ENCODE results near the gene ACER2.
"Not testable (repeated sequence)": the region's sequence is repeated elsewhere in the genome, so short reads cannot be mapped to it uniquely, and the experiment has no call there.

ACER2 gene

GRCh38 chr9:19410195-19410503, 1.3 kb downstream of the ACER2 start:
- no peak for DNase-seq
- Histone ChIP-seq H2BK120ac (ENCODE audit: insufficient read depth, low read length, poor library complexity) (no peak overlapping the region), H2BK5ac (ENCODE audit: low read depth, low read length, poor library complexity) (no peak overlapping the region), H3K4me3 (ENCODE audit: low read depth, low read length) (no peak overlapping the region), H3K27me3 (ENCODE audit: insufficient read depth, low read length) (no peaks in the 10 kb centered on the region), H3K18ac (ENCODE audit: low read length) (no peak overlapping the region), H3K4me1 (ENCODE audit: control insufficient read depth in 1 of 2, insufficient read depth in 2 of 2, low read length in 2 of 2) (peaks cover 0 to 2% of the 10 kb centered on the region in 2 experiments), H3K23ac (ENCODE audit: low read length) (no peak overlapping the region), H4K8ac (ENCODE audit: low read depth, low read length) (no peak overlapping the region), H3K79me1 (ENCODE audit: low read length) (peaks cover 7% of the 10 kb centered on the region), H3K4me2 (ENCODE audit: low read length) (peak overlapping the region; percentile 97), H3K14ac (ENCODE audit: low read length) (no peak overlapping the region), H4K91ac (ENCODE audit: low read depth, low read length) (no peak overlapping the region), H2AK5ac (ENCODE audit: low read length) (no peak overlapping the region), H3K9me3 (ENCODE audit: insufficient read depth, low read depth, low read length) (no peaks in the 10 kb centered on the region), H3K36me3 (ENCODE audit: control insufficient read depth in 1 of 2, insufficient read depth in 2 of 2, low read length in 2 of 2) (no peaks in the 10 kb centered on the region), H3K9ac (ENCODE audit: low read length) (no peak overlapping the region), H3K79me2 (ENCODE audit: control insufficient read depth, insufficient read depth, low read length, poor library complexity) (peaks cover 5% of the 10 kb centered on the region), H3K27ac (ENCODE audit: low read depth, low read length) (no peak overlapping the region), H3K4ac (ENCODE audit: low read depth, low read length) (no peak overlapping the region), H2BK12ac (ENCODE audit: low read length) (no peak overlapping the region), H4K12ac (ENCODE audit: low read depth, low read length) (no peak overlapping the region), H2AFZ (ENCODE audit: insufficient read depth, low read length, poor library complexity) (no peak overlapping the region)
- WGBS (ENCODE audit: extremely low coverage, insufficient coverage, insufficient read length) = no CpG with 5 or more reads among the region's 2 CpGs

GRCh38 chr9:19410594-19410993, 1.8 kb downstream of the ACER2 start:
- H3K9ac ChIP-seq (ENCODE audit: low read length) = no peak overlapping the region
- peaks cover 0 to 2% of the 10 kb centered on the region in 2 experiments for H3K4me1 ChIP-seq (ENCODE audit: control insufficient read depth in 1 of 2, insufficient read depth in 2 of 2, low read length in 2 of 2)
- H3K4ac ChIP-seq (ENCODE audit: low read depth, low read length) = no peak overlapping the region
- no peak overlapping the region for H2BK12ac ChIP-seq (ENCODE audit: low read length)
- H3K79me1 ChIP-seq (ENCODE audit: low read length) = peaks cover 7% of the 10 kb centered on the region
- H2BK5ac ChIP-seq (ENCODE audit: low read depth, low read length, poor library complexity) = no peak overlapping the region
- H3K14ac ChIP-seq (ENCODE audit: low read length) = no peak overlapping the region
- peaks cover 5% of the 10 kb centered on the region for H3K79me2 ChIP-seq (ENCODE audit: control insufficient read depth, insufficient read depth, low read length, poor library complexity)
- no peak overlapping the region for H4K91ac ChIP-seq (ENCODE audit: low read depth, low read length)
- no peak overlapping the region for H2AK5ac ChIP-seq (ENCODE audit: low read length)
- no peak overlapping the region for H4K12ac ChIP-seq (ENCODE audit: low read depth, low read length)
- no peaks in the 10 kb centered on the region for H3K9me3 ChIP-seq (ENCODE audit: insufficient read depth, low read depth, low read length)
- H3K18ac ChIP-seq (ENCODE audit: low read length) = no peak overlapping the region
- H4K8ac ChIP-seq (ENCODE audit: low read depth, low read length) = no peak overlapping the region
- no peak overlapping the region for H2BK120ac ChIP-seq (ENCODE audit: insufficient read depth, low read length, poor library complexity)
- H3K4me3 ChIP-seq (ENCODE audit: low read depth, low read length) = no peak overlapping the region
- no peak overlapping the region for H3K27ac ChIP-seq (ENCODE audit: low read depth, low read length)
- no peak overlapping the region for H3K4me2 ChIP-seq (ENCODE audit: low read length)
- H2AFZ ChIP-seq (ENCODE audit: insufficient read depth, low read length, poor library complexity) = no peak overlapping the region
- WGBS (ENCODE audit: extremely low coverage, insufficient coverage, insufficient read length) = no CpG with 5 or more reads among the region's 2 CpGs
- H3K23ac ChIP-seq (ENCODE audit: low read length) = no peak overlapping the region
- H3K36me3 ChIP-seq (ENCODE audit: control insufficient read depth in 1 of 2, insufficient read depth in 2 of 2, low read length in 2 of 2) = no peaks in the 10 kb centered on the region
- DNase-seq = no peak
- no peaks in the 10 kb centered on the region for H3K27me3 ChIP-seq (ENCODE audit: insufficient read depth, low read length)

GRCh38 chr9:19411316-19411715, 2.5 kb downstream of the ACER2 start:
- Histone ChIP-seq H3K4me1 (ENCODE audit: control insufficient read depth in 1 of 2, insufficient read depth in 2 of 2, low read length in 2 of 2) (peaks cover 0 to 2% of the 10 kb centered on the region in 2 experiments), H3K27ac (ENCODE audit: low read depth, low read length) (peak overlapping the region; percentile 21), H3K4ac (ENCODE audit: low read depth, low read length) (no peak overlapping the region), H2AK5ac (ENCODE audit: low read length) (no peak overlapping the region), H3K23ac (ENCODE audit: low read length) (no peak overlapping the region), H3K9me3 (ENCODE audit: insufficient read depth, low read depth, low read length) (no peaks in the 10 kb centered on the region), H2BK120ac (ENCODE audit: insufficient read depth, low read length, poor library complexity) (no peak overlapping the region), H3K36me3 (ENCODE audit: control insufficient read depth in 1 of 2, insufficient read depth in 2 of 2, low read length in 2 of 2) (no peaks in the 10 kb centered on the region), H3K27me3 (ENCODE audit: insufficient read depth, low read length) (no peaks in the 10 kb centered on the region), H3K18ac (ENCODE audit: low read length) (no peak overlapping the region), H3K14ac (ENCODE audit: low read length) (no peak overlapping the region), H3K79me2 (ENCODE audit: control insufficient read depth, insufficient read depth, low read length, poor library complexity) (peaks cover 5% of the 10 kb centered on the region), H4K12ac (ENCODE audit: low read depth, low read length) (no peak overlapping the region), H2AFZ (ENCODE audit: insufficient read depth, low read length, poor library complexity) (no peak overlapping the region), H3K4me2 (ENCODE audit: low read length) (no peak overlapping the region), H2BK5ac (ENCODE audit: low read depth, low read length, poor library complexity) (no peak overlapping the region), H4K8ac (ENCODE audit: low read depth, low read length) (no peak overlapping the region), H3K9ac (ENCODE audit: low read length) (no peak overlapping the region), H3K79me1 (ENCODE audit: low read length) (peaks cover 7% of the 10 kb centered on the region), H3K4me3 (ENCODE audit: low read depth, low read length) (no peak overlapping the region), H2BK12ac (ENCODE audit: low read length) (no peak overlapping the region), H4K91ac (ENCODE audit: low read depth, low read length) (no peak overlapping the region)
- WGBS (ENCODE audit: extremely low coverage, insufficient coverage, insufficient read length) = no CpG with 5 or more reads among the region's 8 CpGs
- DNase-seq = peak; percentile 93

- peak; percentile 56 to 71 for DNase-seq
- H3K36me3 ChIP-seq (ENCODE audit: control insufficient read depth in 1 of 2, insufficient read depth in 2 of 2, low read length in 2 of 2); H3K23ac ChIP-seq (ENCODE audit: low read length); H2BK5ac ChIP-seq (ENCODE audit: low read depth, low read length, poor library complexity); H3K4me1 ChIP-seq (ENCODE audit: control insufficient read depth in 1 of 2, insufficient read depth in 2 of 2, low read length in 2 of 2); H3K79me1 ChIP-seq (ENCODE audit: low read length); H2BK12ac ChIP-seq (ENCODE audit: low read length); H3K9ac ChIP-seq (ENCODE audit: low read length); H2AK5ac ChIP-seq (ENCODE audit: low read length); H3K9me3 ChIP-seq (ENCODE audit: insufficient read depth, low read depth, low read length); H3K14ac ChIP-seq (ENCODE audit: low read length); H4K12ac ChIP-seq (ENCODE audit: low read depth, low read length); H4K91ac ChIP-seq (ENCODE audit: low read depth, low read length); H4K8ac ChIP-seq (ENCODE audit: low read depth, low read length); H3K4ac ChIP-seq (ENCODE audit: low read depth, low read length); H3K27me3 ChIP-seq (ENCODE audit: insufficient read depth, low read length); H3K79me2 ChIP-seq (ENCODE audit: control insufficient read depth, insufficient read depth, low read length, poor library complexity); H2BK120ac ChIP-seq (ENCODE audit: insufficient read depth, low read length, poor library complexity); H3K18ac ChIP-seq (ENCODE audit: low read length); H3K4me3 ChIP-seq (ENCODE audit: low read depth, low read length); H2AFZ ChIP-seq (ENCODE audit: insufficient read depth, low read length, poor library complexity); H3K27ac ChIP-seq (ENCODE audit: low read depth, low read length); H3K4me2 ChIP-seq (ENCODE audit: low read length): not testable (repeated sequence)
- no CpG with 5 or more reads among the region's 3 CpGs for WGBS (ENCODE audit: extremely low coverage, insufficient coverage, insufficient read length)
Observed at GRCh38 chr9:19413456-19413855, 4.6 kb downstream of the ACER2 start.
